Placental pericyte (primary cell): ENCODE data around the gene PLAC1. TPM values are rescaled to one million over a fixed set of nuclear protein-coding genes. Genes with fewer than 3 reads are reported as not detected.
A peak's percentile ranks its signal among the peaks of the same experiment; 100 is the strongest.

Source experiments
- small RNA-seq: library from RNA; depleted of rRNA; stranded (forward); fragments of <200 nt; gene quantifications from one replicate; pipeline ENCODE3, GENCODE V24; 2012; ENCODE audit warnings: low replicate concordance
- total RNA-seq: library from RNA; depleted of rRNA; stranded (reverse); fragments of >200 nt; gene quantifications from 2 replicates; pipeline ENCODE4 v1.2.3, GENCODE V29; 2012

PLAC1 gene
- 0.44 and 2.9 TPM in 2 replicates for total RNA-seq

GRCh38 chrX:134658002-134658759 is at the start of gene PLAC1:
Gene PLAC1, minus strand, starts transcription at chrX:134658471. Its CDS starts 91,789 bp downstream, at chrX:134566682.

Small RNA genes within 50 kb of the gene (small RNA-seq; reads per million reads assigned to genes)
- not detected for gene AC004383.1
- 13.9 reads per million, percentile 96 among the genes with 10 or more reads in this experiment for gene MIR450A1
- gene MIR450A2, result 18.6 reads per million, percentile 96 among the genes with 10 or more reads in this experiment
- gene MIR450B, result 1.5 reads per million, percentile 58 among the genes with 10 or more reads in this experiment
- gene MIR503, result 973 reads per million, percentile 99 among the genes with 10 or more reads in this experiment
- 20.2 reads per million, percentile 97 among the genes with 10 or more reads in this experiment for gene MIR542

Other genes starting within 250 kb of the PLAC1 start
- gene HPRT1, start 198.3 kb downstream of the PLAC1 start, total RNA-seq, result 9.6 and 10.3 TPM in 2 replicates
- gene PABIR2, start 138.7 kb upstream of the PLAC1 start, total RNA-seq, result 5.0 and 6.7 TPM in 2 replicates